HT1080 (cell line): ENCODE results near the gene ASB2. TPM values are rescaled to one million over a fixed set of nuclear protein-coding genes. Genes with fewer than 3 reads are reported as not detected.

Experiments
- DNase-seq: peaks from one replicate; pipeline ENCODE4 v3.0.0-alpha.2; 2015; ENCODE audit warnings: low read depth
- total RNA-seq: library from RNA; depleted of rRNA; stranded (reverse); fragments of >200 nt; shearing (Covaris generic); gene quantifications from 2 replicates; pipeline ENCODE4 v1.2.3, GENCODE V29; 2014

Gene ASB2
- total RNA-seq, 1 experiment from 2014 or later, result not detected

DNA sequence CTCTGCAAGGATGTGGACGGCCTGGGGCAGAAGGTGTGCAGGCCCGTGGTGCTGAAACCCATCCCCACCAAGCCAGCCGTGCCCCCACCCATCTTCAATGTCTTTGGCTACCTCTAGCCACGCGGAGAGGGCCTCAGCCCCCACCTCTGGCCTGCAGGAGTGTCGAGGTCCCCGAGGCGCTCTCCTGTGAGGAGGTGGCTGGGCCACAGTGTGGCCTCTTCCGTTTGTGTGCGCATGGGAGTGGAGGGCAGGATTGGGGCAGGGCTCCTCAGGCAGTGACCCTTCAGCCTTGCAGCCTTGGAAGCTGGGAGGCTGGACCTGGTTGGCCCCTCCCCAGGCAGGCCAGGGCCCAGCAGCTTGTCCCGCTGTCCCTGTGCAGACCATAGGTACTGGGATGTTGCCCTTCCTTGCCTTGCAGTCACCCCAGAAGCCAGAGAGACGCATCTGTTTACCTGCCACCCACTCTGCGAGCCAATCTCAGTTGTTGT is 47.3 kb downstream of the ASB2 start:
- DNase-seq, result no peak

DNA sequence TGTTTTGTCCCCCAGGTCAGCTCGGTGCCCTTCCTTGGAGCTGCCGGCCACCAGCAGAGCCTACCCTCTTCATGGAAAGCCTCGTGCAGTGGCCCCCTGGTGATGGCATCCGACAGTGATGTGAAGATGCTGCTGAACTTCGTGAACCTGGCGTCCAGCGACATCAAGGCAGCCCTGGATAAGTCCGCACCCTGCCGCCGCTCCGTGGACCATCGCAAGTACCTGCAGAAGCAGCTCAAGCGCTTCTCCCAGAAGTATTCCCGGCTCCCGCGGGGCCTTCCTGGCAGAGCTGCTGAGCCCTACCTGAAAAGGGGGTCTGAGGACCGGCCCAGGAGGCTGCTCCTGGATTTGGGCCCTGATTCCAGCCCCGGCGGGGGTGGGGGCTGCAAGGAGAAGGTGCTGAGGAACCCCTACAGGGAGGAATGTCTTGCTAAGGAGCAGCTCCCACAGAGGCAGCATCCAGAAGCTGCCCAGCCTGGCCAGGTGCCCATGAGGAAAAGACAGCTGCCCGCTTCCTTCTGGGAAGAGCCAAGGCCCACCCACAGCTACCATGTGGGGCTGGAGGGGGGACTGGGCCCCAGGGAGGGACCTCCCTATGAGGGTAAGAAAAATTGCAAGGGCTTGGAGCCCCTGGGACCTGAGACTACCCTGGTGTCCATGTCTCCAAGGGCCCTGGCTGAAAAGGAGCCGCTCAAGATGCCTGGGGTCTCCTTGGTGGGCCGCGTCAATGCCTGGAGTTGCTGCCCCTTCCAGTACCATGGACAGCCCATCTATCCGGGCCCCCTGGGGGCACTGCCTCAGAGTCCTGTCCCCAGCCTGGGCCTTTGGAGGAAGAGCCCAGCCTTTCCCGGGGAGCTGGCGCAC is 48.0 kb downstream of the ASB2 start:
- no peak for DNase-seq

DNA sequence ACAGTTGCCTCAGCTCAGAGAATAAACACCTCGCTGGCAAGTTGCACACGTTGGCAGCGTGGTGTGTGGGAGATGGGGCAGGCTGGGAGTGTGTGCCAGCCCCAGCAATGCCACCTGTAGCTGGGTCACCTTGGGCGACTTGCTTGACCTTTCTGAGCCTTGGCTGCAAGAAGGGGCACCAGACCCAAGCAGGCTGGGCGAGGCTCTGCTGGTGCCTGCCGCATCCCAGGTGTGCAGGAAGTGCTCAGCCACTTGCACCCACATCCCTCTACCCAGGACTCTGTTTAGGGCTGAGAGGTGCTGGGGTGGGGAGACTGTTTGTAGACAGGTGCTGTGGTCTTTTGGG is 48.6 kb downstream of the ASB2 start:
- DNase-seq, result no peak

DNA sequence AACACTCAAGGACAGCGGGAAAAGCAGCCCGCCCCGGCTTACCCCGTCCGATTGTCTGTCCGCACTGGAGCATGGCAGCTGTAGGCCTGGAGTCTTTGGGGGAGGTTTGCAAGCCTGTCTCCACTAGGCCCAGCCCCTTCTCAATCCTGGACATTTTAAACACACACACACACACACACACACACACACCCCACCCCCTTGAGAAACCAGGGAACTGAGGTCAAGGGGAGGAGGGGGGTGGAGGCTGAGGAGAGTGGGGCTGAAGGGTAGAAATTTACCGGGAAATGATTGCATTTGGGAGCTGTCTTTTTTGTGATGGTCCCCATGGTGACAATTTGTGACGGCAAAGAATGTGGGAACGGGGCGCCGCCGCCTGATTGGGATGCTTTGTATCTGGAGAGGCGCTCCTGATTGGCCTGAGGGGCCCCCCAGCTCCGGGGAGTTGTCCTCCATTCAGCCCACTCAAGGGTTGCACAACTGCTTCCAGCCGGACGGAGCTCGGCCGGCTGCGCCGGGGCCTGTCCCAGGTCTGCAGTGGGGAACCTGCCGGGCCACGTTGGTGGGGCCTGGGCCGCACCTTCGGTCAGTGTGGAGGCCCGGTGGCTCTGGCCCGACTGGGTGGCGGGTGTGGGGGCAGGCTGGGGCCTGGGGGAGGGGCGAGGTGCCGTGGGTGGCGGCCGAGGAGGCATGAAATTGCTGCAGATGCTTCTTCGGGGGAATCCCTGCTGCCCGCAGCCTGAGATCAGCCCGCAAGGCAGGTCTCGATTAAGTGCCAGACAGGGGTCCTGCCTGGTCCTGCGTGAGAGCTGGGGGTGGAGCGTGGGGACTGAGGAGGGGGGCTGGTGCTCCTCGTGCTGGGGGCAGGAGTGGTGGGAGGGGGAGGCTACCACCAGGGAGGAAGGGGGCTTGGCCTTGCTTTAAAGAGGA is 49.2 kb downstream of the ASB2 start, which contains the start of gene FAM181A:
Gene FAM181A, plus strand, starts transcription at position 472 of the 927 bp plus-strand sequence. CDS start 942 bp downstream, outside the sequence.
- no peak for DNase-seq

DNA sequence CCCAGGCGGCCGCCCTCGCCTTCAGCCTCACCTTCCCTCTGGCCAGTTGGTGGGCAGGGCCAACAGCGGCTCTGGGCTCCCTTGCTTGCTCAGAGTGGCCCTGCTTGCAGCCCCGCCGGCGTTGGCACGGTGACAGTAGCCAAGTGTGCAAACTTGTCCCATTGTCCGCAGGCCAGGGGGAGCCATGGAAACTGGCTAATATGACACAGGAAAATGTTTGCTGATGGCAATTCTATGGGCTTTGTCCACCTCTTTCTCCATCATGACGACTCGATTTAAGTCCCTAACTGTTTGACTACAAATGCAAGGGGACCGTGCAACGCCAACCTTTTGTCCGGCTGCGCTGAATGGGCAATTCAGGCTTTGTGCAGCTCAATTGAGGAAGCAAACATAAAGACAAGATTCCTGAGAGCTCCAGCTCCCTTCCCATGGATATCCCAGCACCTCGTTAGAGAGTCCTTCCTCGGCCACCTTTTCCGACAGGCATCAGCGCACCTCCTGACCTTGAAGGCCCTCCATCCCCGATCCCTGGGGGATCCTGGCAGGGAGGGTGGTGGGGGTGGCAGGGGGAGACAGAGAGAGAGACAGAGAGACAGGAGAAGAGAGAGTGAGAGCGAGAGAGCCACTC is 50.0 kb downstream of the ASB2 start:
- DNase-seq, result no peak

DNA sequence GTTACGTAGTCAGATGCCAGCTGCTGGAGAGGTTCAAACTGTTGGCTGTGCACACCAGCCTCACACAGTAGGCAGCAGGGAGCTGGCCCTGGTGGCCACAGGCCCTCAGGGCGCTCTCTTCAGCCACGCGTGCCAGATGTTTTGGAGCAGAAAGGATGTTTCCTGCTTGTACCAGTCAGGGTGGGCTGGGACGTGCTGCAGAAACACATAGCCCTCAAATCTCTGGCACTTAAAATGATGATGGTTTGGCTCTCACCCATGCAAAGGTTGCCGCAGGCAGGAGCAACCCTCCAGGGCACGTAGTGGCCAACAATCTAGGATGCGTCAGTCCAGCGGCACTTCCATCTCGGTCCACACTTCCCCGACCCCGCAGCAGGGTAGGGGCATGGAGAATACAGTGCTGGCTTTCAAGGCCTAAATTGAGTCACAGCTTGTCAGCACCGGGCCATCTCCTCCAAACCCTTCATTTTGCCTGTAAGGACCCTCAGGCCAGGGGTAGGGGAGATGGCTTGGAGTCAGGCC is 50.9 kb downstream of the ASB2 start:
- no peak for DNase-seq

DNA sequence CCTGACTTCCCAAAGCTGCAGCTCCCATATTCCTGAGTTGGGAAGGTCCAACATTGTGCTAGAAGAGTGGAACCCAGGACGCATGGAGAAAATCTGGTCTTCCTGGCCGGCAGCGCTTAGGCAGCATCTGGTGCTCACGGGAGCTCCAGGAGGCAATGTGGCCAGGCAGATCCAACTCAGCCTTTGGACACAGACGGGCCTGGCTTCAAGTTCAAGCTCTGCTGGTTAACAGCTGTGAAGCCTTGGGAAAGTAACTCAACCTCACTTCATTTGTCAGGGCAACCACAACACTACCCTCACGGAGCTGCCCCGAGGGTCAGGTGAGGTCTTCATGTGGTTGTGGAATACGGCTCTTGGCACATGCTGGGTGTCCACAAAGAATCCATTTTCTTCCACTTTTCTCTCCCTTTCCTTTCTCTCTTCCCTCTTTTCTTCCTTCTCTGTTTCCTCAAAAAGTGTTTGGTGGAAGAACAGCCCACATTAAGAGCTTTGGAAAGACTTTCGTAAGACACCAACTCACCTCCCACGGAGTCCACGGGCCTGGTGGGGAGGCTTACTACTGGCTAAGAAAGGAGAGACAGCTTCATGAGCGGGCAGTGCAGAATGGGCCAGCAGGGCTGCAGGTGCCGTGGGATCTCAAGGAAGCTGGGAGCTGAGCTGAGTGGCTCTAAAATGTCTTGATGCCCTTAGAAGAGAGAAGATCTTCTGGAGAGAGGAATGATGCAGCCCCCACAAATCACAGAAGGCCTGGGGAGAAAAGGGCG is 51.6 kb downstream of the ASB2 start:
- DNase-seq, result no peak

DNA sequence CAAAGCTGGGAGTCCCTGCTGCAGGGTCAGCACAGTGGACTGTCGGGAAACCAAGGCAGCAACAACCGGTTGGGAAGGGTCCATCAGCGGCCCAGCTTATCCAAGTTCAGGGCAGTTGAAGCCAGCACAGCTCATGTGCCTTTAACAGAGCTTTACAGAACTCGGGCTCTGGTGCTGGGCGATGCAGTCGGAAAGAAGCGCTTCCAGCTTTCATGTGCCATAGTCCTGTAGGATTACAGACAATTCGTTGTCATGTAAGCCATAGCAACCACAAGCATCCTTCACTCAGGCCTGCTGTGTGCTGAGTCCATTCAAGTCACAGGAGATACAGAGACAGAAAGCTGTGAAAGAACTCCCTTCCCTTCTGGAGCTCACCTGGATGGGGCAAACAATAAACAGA is 52.7 kb downstream of the ASB2 start:
- no peak for DNase-seq

DNA sequence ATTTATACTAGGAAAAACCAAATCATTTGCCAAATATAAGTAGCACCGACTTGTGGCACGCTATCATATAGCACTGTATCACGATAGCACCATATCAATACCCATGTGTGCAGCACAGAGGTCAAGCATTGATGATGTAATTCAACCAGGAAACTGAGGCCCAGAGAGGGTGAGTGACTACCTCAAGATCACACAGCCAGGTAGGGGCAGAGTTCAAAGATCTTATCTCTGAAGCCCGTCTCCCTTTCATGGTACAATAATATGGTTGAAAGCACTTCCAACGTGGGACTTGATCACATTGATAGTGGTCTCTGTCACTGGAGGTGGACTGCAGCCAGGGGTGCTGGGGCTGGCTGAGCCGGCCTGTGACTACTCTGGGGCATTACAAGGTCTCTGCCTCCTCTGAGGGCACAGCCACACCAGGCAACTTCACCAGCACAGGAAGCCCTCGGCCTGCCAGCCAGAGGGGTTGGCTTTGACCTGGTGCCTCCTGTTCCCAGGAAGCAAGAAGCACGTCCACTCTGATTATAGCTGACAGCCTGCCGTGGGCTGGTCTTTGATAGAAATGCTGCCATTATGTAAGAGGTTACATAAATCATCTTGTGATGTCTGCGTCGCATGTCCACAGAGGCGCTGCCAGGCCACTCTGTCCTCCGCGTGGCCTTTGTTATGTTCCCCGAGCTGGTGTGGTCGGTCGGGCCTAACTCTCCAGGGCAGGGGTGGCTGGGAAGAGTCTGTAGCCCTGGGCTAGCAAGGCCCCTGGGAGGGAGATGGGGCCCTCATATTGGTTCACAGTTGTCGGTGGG is 55.2 kb downstream of the ASB2 start:
- no peak for DNase-seq

DNA sequence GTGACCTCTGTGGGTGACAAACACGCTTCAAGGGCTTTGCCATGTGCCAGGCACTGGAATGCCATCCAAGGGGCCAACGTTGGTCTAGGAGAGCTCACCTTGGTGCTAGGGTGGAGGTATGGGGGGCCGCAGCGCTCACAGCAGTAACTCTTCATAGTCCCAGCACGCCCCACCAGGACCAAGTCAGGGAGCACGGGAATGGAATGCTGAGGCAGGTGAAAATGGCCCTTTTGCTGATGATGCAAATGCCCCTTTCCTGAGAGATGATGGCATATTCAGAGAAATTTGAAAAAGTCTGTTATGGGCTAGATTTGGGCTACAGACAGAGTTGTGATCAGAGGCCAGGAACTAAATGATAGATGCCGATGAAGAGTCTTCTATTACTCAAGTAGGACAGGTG is 59.2 kb downstream of the ASB2 start:
- no peak for DNase-seq

DNA sequence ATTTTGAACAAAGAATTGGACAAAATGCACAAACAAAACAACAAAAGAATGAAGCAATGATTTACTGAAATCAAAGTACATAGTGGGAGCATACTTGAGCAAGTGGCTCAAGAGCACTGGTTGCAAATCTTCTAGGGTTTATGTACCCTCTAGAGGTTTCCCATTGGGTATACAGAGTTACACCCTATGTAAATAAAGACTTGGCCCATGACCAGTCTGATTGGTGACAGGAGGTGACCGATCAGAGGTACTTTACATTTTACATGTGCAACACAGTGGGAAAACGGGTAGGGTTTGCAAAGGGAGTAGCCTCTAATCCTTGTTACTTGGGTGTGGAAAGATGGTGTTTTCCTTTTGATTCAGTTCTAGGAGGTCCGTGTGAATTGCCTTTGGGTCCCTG is 59.9 kb downstream of the ASB2 start:
- no peak for DNase-seq

DNA sequence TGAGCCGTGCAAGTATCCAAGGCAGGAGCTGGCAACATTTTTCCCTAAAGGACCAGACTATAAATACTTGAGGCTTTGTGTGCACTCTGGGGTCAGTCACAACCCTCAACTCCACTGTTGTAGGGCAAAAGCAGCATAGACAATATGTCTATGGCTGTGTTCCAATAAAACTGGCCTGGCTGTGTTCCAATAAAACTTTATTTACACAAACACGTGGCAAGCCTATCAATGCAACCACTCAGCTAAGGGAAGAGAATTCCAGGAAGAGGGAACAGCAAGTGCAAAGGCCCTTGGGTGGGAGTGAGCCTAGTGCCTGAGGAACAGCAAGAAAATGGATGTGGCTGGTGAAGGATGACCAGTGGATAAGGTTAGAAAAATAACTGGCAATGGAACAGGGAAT is 60.6 kb downstream of the ASB2 start:
- no peak for DNase-seq

DNA sequence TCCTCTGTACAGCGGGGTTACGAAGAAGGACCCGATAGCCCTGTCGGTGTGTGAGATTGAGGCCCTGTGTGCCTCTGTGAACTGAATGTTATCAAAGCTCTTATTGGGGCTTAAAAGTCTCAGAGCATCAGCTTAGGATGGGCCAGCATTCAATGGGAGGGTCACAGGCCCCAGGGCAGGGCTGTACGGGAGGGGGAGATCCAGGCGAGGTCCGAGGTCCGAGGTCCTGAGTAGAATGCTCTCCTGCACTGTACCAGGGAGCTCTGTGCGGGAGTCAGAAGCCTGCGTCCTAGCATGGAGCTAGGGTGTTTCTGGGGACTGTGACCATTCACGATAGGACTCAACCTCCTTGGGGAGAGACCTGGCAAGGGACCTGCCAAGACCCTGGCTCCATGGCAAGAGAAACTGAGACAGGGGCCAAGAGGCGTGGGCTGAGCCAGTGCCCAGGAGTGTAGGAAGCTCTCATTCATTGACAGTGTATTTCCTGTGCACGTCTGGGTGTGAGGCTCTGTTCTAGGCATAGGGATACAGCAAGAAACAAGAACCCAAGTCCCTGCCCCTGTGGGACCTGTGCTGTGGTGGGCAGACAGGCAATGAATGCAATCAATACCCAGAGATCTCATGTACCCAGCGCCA is 61.2 kb downstream of the ASB2 start:
- no peak for DNase-seq

DNA sequence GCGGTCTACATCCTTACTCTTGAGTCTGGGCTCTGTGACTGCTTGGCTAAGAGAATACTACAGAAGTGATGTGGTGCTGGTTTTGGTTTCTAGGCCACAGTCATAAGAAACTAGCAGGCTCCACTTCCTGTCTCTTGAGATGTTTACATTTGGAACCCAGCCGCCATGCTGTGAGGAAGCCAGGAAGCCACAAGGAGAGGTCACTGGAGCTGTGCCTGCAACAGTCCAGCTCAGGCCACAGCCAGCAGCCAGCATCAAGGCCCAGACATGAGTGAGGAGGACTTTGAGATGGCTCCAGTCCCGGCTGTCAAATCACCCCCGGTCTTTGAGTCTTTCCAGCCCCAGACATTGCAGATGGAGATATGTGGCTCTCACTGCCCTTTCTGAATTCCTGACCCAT is 62.1 kb downstream of the ASB2 start:
- peak; percentile 36 for DNase-seq

DNA sequence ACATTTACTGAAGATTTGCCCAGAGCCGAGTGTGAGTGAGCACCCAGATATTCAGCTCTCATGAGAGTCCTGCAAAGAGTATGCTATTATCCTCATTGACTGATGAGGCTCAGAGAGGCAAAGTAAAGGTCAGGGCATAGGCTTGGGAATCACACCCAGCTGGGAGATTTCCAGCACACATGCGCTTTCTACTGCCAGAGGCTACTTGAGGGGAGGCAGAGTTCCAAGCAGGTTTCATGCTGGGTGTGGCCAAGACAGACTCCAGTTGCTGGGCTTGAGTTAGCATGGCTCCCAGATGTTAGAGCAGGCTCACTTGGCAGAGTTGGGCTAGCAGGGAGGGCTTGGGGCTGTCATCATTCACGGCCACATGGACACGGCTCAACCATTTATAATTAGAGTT is 63.6 kb downstream of the ASB2 start:
- no peak for DNase-seq

DNA sequence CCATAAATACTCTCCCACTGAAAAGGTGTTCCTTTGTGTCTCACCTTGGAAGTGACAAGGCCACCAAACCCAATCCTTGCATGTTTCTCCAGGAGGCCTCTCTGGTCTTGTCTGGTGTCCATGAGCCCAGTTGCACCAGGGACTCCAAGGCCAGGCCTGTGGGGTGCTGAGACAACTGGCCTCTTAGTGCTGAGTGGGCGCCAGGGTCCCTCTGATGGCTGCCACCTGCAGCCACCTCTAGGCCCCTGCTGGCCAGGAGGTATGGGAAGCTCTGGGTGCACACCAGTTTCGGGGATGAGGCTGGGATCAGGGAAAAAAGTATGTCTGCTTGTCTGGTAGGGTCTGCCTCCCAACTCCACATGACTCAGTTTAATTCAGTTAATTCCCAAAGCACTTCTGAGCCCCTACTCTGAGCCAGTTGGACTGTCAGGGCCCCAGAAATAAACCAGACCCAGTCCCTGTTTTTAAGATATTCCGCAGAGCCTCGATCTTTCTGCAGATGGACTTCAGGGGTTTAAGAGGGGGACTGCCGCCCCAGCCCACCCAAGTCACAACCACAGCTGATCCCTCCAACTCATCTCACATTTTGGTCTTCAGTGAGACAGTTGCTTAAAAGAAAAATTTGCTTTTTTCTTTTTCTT is 64.3 kb downstream of the ASB2 start:
- no peak for DNase-seq

DNA sequence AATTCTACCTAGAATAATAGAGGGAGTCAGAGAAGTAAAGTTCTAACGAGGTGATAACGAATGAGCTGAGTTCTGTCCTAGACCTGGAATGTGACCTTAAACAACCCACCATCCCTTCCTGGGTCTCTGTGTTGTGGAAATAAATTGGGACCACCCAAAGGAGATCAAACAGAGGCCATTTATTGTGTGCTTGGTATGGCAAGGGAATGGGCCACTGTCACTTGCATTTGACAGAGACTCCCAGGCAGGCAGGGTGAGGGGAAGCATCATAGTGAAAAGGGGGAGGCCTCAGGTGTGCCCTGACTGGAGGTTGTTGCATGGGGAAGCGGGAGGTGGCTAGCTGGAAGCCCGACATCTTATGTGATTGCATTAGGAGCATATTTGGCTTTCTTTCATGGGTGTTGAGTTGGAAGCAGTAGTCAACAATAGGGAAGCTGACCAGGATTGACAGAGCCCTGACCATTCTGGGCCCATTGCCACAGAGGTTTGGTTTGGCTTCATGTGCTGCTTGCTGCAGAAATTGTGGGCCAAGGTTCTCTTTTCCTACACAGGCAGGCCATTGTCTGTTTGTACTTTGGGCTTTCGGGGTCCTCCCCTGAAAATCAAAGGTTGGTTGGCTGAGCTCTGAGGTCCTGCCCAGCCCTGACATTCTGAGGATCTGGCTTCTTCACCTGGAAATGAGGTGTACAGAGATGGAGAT is 66.8 kb downstream of the ASB2 start:
- no peak for DNase-seq
